ENCODE results near the gene RAPGEF3. TPM values are rescaled to one million over a fixed set of nuclear protein-coding genes. Genes with fewer than 3 reads are reported as not detected.

The RAPGEF3 gene
- total and polyA plus RNA-seq, 2 donors (not counting 1 experiment from before 2014, with no cell fraction given), result 1.8 to 5.2 TPM

DNA sequence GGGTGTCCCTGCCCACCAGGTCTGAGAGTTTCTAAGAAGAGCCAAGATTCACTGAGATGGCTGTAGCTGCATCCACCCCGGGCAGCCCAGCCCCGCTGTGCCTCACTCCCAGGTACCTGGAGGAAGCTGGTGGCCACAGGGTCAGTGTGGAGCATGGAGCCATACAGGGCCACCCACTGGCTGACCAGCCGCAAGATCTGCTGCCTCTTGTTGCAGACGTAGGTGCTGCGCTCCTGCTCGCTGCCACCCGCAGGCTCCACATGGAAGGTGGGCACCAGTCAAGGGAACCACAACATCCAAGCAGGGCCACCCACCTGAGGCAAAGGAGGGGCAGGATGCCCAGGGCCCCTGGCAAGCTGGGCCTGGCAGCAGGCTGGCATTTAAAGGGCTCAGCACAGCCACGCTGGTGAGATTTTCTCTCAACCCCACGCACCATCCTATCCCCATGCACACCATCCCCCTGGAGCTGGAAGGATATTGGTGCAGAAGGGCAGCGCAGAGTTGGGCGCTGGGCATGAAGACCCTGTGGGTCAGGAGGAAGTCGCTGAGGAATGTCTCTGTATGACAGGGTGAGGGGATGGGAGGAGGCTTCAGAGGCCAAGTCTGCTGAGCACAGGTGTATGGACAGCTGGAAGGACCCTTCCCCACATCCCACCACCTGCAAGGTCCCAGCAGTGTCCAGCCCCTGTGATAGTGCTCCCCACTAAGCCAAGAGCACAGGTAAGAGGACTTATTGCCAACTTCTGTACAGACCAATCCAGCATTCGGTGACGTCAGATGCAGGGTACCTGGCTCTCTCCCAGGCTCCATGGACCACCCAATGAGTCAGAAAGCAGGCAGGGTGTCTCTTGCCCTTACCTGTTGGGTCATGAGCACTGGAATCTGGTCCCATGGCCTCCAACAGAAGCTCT lies 10.8 kb downstream of the RAPGEF3 start:
- DNase-seq, result no peak
- H3K9ac ChIP-seq (ENCODE audit: low read length), result no peak overlapping the region
- no peaks in the 10 kb centered on the region for H4K20me1 ChIP-seq (ENCODE audit: control insufficient read depth, insufficient read depth, low read length, poor library complexity, severe bottlenecking)
- ChIA-PET POLR2A (interaction anchor here (0.6 to 1.4 kb wide), 4 partner anchors 10 to 32 kb away, joined by 3 to 7 read pairs (median 4); partner anchors contain the start of gene RAPGEF3), CTCF (interaction anchor here (1.1 to 15.0 kb wide), 5 partner anchors 9 to 91 kb away, joined by 3 to 515 read pairs (median 270); partner anchors contain the start of genes RAPGEF3, RPAP3 and SLC48A1)
- H3K4me1 ChIP-seq (ENCODE audit: control insufficient read depth in 2 of 2, insufficient read depth in 2 of 2, low read length in 2 of 2), result peaks cover 18 to 36% of the 10 kb centered on the region in 2 donors
- no peak for ATAC-seq (ENCODE audit: low read depth)
- peak overlapping the region; percentile 65 for H3K27ac Mint-ChIP-seq
- H3K4me1 Mint-ChIP-seq, result peaks cover 47% of the 10 kb centered on the region
- H3K9me3 Mint-ChIP-seq (ENCODE audit: insufficient read depth), result no peaks in the 10 kb centered on the region
- no peaks in the 10 kb centered on the region for H3K9me3 ChIP-seq (ENCODE audit: control extremely low read depth in 1 of 3, control insufficient read depth in 2 of 3, insufficient read depth in 1 of 3, low read length in 2 of 3)
- no peaks in the 10 kb centered on the region for H3K36me3 ChIP-seq (replicated peaks in 1 of 2; ENCODE audit: control extremely low read depth in 1 of 2, control insufficient read depth in 1 of 2, extremely low read depth in 1 of 2, insufficient read depth in 2 of 2, low read length in 1 of 2)
- H3K79me2 ChIP-seq (ENCODE audit: control insufficient read depth, insufficient read depth, low read length), result no peaks in the 10 kb centered on the region
- H3K27me3 ChIP-seq (replicated peaks in 1 of 4; ENCODE audit: control extremely low read depth in 1 of 4, control insufficient read depth in 3 of 4, insufficient read depth in 4 of 4, low read length in 3 of 4), result no peaks in the 10 kb centered on the region
- H3K4me2 ChIP-seq (replicated peaks; ENCODE audit: low read depth, low read length, poor library complexity, severe bottlenecking), result peak overlapping the region; percentile 31
- H3K27me3 Mint-ChIP-seq, result no peaks in the 10 kb centered on the region
- H2AFZ ChIP-seq (ENCODE audit: insufficient read depth, low read depth, low read length, poor library complexity, severe bottlenecking), result no peak overlapping the region
- H3K4me3 ChIP-seq (ENCODE audit: control extremely low read depth in 1 of 5, extremely low read depth in 1 of 5, insufficient read depth in 1 of 5, low read depth in 2 of 5, low read length in 4 of 5), result no peak overlapping the region
- H3K4me3 Mint-ChIP-seq, result peak overlapping the region; percentile 36
- TF ChIP-seq CTCF (IDR thresholded peaks at IDR 0.05) (no peak), EZH2 (IDR thresholded peaks at IDR 0.05; ENCODE audit: borderline replicate concordance, insufficient read depth, low read depth, low read length, poor library complexity, severe bottlenecking) (no peak)
- no peak overlapping the region for H3K27ac ChIP-seq (ENCODE audit: low read length in 2 of 2)
- intact Hi-C loops (cut with micrococcal nuclease), result loop anchor here (1.0 kb wide), 1 partner anchor 11 kb away; no protein-coding TSS in a partner anchor
- WGBS (ENCODE audit: insufficient coverage), result 97% methylated on average over 9 of the region's 14 CpGs
